Peyer's patch (tissue), 4 donors: Measurements from ENCODE around the gene EPB41L4B. TPM values are rescaled to one million over a fixed set of nuclear protein-coding genes. Genes with fewer than 3 reads are reported as not detected.

Experiments
- DNase-seq, 3 donors: peaks; one replicate each; pipeline ENCODE4 v3.0.0-alpha.2; 2017 to 2019
- H3K27ac ChIP-seq, 4 donors: fragments of 200-600 bp; sonication (generic); one replicate each; pipeline ENCODE4 v1.5.1; 2016 to 2019
- H3K27me3 ChIP-seq, 2 donors: fragments of 200-600 bp; sonication (generic); one replicate each; pipeline ENCODE4 v1.5.1; 2019
- H3K36me3 ChIP-seq, 3 donors: fragments of 200-600 bp; sonication (generic); one replicate each; pipeline ENCODE4 v1.5.1; 2016 to 2019
- H3K4me1 ChIP-seq, 4 donors: fragments of 200-600 bp; sonication (generic); one replicate each; pipeline ENCODE4 v1.5.1; 2016 to 2019
- H3K4me3 ChIP-seq, 4 donors: fragments of 200-600 bp; sonication (generic); 1 replicate in 3 of 4; 2 replicates in 1 of 4; pipeline ENCODE4 v1.5.1; 2016 to 2019; ENCODE audit warnings: mild to moderate bottlenecking in 1 of 4
- H3K9me3 ChIP-seq, 4 donors: fragments of 200-600 bp; sonication (generic); one replicate each; pipeline ENCODE4 v1.5.1; 2016 to 2019; ENCODE audit warnings: mild to moderate bottlenecking in 1 of 4
- CTCF ChIP-seq, 6 experiments: fragments of 450-650 bp in 4 of 6; fragments of 200-600 bp in 2 of 6; sonication (generic) in 1 of 6; IDR thresholded peaks; one replicate each; pipeline ENCODE4 v1.5.1; 2017 to 2019; ENCODE audit warnings: antibody characterized with exemption in 6 of 6, mild to moderate bottlenecking in 3 of 6, moderate library complexity in 1 of 6
- POLR2A ChIP-seq, 2 donors: fragments of 450-650 bp; IDR thresholded peaks; one replicate each; pipeline ENCODE4 v1.5.1; 2017; ENCODE audit warnings: antibody characterized with exemption in 2 of 2, mild to moderate bottlenecking in 2 of 2, moderate library complexity in 2 of 2
- total RNA-seq, 4 donors: library from RNA; depleted of rRNA; stranded (reverse); fragments of >200 nt; gene quantifications; one replicate each; pipeline ENCODE4 v1.1.0, GENCODE V29; 2016

EPB41L4B gene
- total RNA-seq, 4 donors from 2014 or later = 20.6 to 135 (median 78.2) TPM

- H3K4me1 ChIP-seq = peaks cover 0 to 17% (median 0%) of the 10 kb centered on the region in 4 donors
- TF ChIP-seq POLR2A (IDR thresholded peaks at IDR 0.05) (no peak), CTCF (IDR thresholded peaks at IDR 0.05) (no peak)
- no peak overlapping the region for H3K27ac ChIP-seq
- peaks cover 0 to 6% (median 0%) of the 10 kb centered on the region in 3 donors for H3K36me3 ChIP-seq
- H3K27me3 ChIP-seq = no peaks in the 10 kb centered on the region
- no peak for DNase-seq
- no peak overlapping the region for H3K4me3 ChIP-seq
- no peaks in the 10 kb centered on the region for H3K9me3 ChIP-seq
These were observed 72.7 kb downstream of the EPB41L4B start for GRCh38 chr9:109248133-109248581.

DNA sequence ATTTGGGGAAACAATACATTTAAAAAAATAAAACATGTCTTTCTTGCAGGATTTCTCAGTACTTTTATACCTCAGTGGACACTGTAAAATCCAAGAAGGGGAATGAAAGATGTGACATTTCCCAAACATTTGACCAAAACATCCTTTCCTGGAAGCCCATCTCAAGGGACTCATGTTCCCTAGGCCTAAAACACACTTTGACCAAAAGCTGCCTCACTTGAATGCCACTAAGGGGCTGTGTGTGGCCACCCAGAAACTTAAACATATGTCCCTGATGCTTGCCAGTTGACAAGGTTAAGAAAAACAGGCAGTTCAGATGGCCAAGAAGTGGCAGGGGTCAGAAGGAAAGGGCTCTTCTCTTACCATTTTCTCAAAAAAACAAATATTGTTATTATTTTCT lies 73.6 kb downstream of the EPB41L4B start:
- Histone ChIP-seq H3K4me3 (no peak overlapping the region), H3K36me3 (peaks cover 0 to 6% (median 0%) of the 10 kb centered on the region in 3 donors), H3K27ac (no peak overlapping the region), H3K9me3 (no peaks in the 10 kb centered on the region), H3K4me1 (peaks cover 0 to 17% (median 0%) of the 10 kb centered on the region in 4 donors), H3K27me3 (no peaks in the 10 kb centered on the region)
- DNase-seq = no peak
- no peak for TF ChIP-seq POLR2A (IDR thresholded peaks at IDR 0.05)

- H3K4me3 ChIP-seq = no peak overlapping the region
- peaks cover 0 to 6% (median 0%) of the 10 kb centered on the region in 3 donors for H3K36me3 ChIP-seq
- H3K9me3 ChIP-seq = no peaks in the 10 kb centered on the region
- no peaks in the 10 kb centered on the region for H3K27me3 ChIP-seq
- no peak for TF ChIP-seq CTCF (IDR thresholded peaks at IDR 0.05)
- no peak for TF ChIP-seq POLR2A (IDR thresholded peaks at IDR 0.05)
- DNase-seq = no peak
- H3K4me1 ChIP-seq = peaks cover 0 to 12% (median 0%) of the 10 kb centered on the region in 4 donors
- H3K27ac ChIP-seq = no peak overlapping the region
These were observed 74.3 kb downstream of the EPB41L4B start for GRCh38 chr9:109246533-109246932.

DNA sequence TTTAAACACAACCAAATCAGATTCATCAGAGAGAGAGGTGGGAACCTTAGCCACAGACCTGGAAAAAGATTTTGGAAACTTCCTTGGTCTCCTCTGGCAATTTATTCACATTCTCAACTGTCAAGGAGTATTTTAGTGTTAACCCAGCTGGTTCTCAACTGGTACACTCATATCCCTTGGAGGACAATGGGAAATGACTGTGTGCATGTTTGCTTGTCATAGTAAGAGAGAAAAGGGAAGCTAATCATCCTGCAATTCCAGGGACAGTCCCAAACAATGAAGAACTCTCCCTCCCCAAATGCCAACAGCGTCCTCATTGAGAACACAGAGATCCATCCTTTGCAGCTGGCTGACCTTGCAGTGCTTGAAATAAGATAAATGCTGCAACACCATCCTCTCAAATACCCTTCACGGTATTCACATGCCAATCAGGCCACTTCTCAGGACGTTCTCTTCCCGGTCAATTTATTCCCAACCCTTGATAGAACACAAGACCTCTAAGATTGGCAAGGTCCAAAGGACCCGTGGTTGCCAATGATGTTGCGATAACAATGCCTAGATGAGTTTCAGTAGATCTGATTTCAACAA lies 75.5 kb downstream of the EPB41L4B start:
- H3K27me3 ChIP-seq = no peaks in the 10 kb centered on the region
- H3K4me1 ChIP-seq = peaks cover 0 to under 1% (median 0%) of the 10 kb centered on the region in 4 donors
- no peak overlapping the region for H3K4me3 ChIP-seq
- no peak for TF ChIP-seq POLR2A (IDR thresholded peaks at IDR 0.05)
- peaks cover 0 to 6% (median 0%) of the 10 kb centered on the region in 3 donors for H3K36me3 ChIP-seq
- no peak overlapping the region for H3K27ac ChIP-seq
- DNase-seq = no peak
- no peaks in the 10 kb centered on the region for H3K9me3 ChIP-seq

DNA sequence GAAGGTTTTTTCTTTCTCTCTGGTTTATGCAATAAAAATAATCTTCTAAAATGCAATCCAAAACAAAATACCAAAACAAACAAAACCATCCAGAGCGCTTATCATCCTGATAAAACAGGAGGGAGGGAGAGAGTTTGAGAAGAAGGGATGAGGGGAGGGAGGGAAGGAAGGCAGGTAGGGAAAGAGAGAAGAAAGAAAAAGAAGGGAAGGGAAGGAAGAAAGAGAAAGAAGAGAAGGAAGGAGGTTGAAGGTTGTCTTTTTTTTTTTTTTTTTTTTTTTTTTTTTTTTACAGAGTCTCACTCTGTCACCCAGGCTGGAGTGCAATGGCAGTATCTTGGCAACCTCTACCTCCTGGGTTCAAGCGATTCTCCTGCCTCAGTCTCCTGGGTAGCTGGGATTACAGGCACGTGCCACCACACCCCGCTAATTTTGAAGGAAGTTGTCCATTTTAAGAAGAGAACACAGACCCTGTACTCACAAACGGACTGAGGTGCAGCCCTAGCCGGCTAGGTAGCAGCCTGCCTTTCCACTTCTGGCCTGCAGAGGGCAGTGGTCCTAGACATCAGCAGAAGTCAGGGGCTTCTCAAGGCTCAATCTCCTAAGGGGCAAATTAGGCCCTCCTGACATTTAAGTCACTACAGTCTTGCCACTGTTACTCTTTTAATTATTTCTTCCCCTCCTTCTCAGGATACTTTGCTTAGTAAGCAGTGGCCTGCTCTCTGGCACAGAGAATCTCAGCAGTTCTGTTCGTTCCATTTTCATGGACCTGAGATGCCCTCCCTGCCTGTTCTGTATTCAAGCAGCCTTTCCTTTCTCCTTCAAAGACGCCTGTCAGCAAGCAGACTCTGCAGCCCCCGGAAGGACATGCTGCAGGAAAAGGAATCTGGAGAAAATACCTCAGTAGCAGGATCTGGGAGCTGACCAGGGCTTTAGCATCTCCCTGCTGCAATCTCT lies 76.4 kb downstream of the EPB41L4B start:
- peak; percentile 46 to 87 (median 76) for DNase-seq
- Histone ChIP-seq H3K36me3 (peaks cover 0 to 7% (median 0%) of the 10 kb centered on the region in 3 donors), H3K27me3 (no peaks in the 10 kb centered on the region), H3K4me3 (no peak overlapping the region), H3K9me3 (no peaks in the 10 kb centered on the region), H3K27ac (no peak overlapping the region), H3K4me1 (no peaks in the 10 kb centered on the region)
- TF ChIP-seq POLR2A (IDR thresholded peaks at IDR 0.05) (no peak), CTCF (IDR thresholded peaks at IDR 0.05) (peak; percentile 41 to 86 (median 80))

DNA sequence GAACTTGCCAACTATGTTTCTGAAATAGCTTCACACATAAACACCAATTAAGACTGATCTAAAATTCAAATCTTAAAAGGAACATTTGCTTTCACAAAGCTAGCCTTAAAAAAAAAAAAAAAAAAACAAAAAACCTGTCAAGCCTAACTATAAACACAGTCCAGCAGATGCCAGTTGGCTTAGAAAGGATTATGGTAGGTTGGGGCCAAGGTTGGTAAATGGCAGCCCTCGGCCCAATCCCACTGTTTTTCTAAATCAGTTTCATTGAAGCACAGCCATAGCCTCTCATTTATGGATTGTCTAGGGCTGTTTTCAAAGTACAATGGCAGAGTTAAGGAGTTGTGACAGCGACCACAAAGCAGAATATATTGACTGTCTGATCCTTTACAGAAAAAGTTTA lies 78.1 kb downstream of the EPB41L4B start:
- H3K4me1 ChIP-seq = no peaks in the 10 kb centered on the region

More for the DNA sequence above, 78.1 kb downstream of the EPB41L4B start:
- no peak overlapping the region for H3K4me3 ChIP-seq
- DNase-seq = no peak
- H3K27ac ChIP-seq = no peak overlapping the region
- TF ChIP-seq CTCF (IDR thresholded peaks at IDR 0.05) = no peak
- TF ChIP-seq POLR2A (IDR thresholded peaks at IDR 0.05) = no peak
- H3K36me3 ChIP-seq = peaks cover 0 to 9% (median 0%) of the 10 kb centered on the region in 3 donors
- no peaks in the 10 kb centered on the region for H3K9me3 ChIP-seq
- H3K27me3 ChIP-seq = no peaks in the 10 kb centered on the region
